GM12878 (cell line): Measurements from ENCODE around the gene MICB. TPM values are rescaled to one million over a fixed set of nuclear protein-coding genes. Genes with fewer than 3 reads are reported as not detected.

ENCODE experiments used
- BCLAF1 ChIP-seq: fragments of 450-650 bp; IDR thresholded peaks from 2 replicates; pipeline ENCODE4 v1.6.1; 2017; ENCODE audit warnings: antibody characterized with exemption, mild to moderate bottlenecking, moderate library complexity
- FOS ChIP-seq: IDR thresholded peaks from 3 replicates; pipeline ENCODE4 v1.6.1; 2011; ENCODE audit warnings: borderline replicate concordance; ENCODE audit not compliant: insufficient read length; ENCODE audit errors: extremely low read depth
- IKZF1 ChIP-seq: fragments of 450-650 bp; conservative IDR thresholded peaks from 2 replicates; pipeline ENCODE4 v1.6.1; 2017; ENCODE audit warnings: antibody characterized with exemption, mild to moderate bottlenecking
- MTA2 ChIP-seq: fragments of 450-650 bp; IDR thresholded peaks from 2 replicates; pipeline ENCODE4 v1.6.1; 2016; ENCODE audit warnings: low read depth, mild to moderate bottlenecking, moderate library complexity
- NBN ChIP-seq: fragments of 450-650 bp; IDR thresholded peaks from 2 replicates; pipeline ENCODE4 v1.6.1; 2016
- POLR2A ChIP-seq: IDR thresholded peaks from 2 replicates; pipeline ENCODE4 v1.6.1; 2011; ENCODE audit warnings: low read depth, mild to moderate bottlenecking, low read length
- ZBTB11 ChIP-seq: fragments of 450-650 bp; formaldehyde crosslinking; IDR thresholded peaks from 2 replicates; pipeline ENCODE4 v1.5.0; 2022; ENCODE audit warnings: mild to moderate bottlenecking, missing genetic modification characterization
- ZNF687 ChIP-seq: fragments of 450-650 bp; IDR thresholded peaks from 2 replicates; pipeline ENCODE4 v1.6.1; 2017; ENCODE audit warnings: mild to moderate bottlenecking, moderate library complexity
- polyA plus RNA-seq, 11 experiments: library from polyadenylated mRNA; depleted of rRNA in 4 of 11; unstranded in 6 of 11; stranded (reverse) in 5 of 11; fragments of >200 nt; fragmentation: Nextera tagmentation in 4 of 11; fragmentation: Illumina TruSeq in 1 of 11; extraction: Ambion mirVana in 4 of 11; extraction: Trizol in 1 of 11; gene quantifications; 1 replicate in 1 of 11; 2 replicates in 10 of 11; pipeline versions ENCODE4 v1.2.1 to v1.2.3, GENCODE V29; 2011 to 2016; ENCODE audit warnings: inconsistent platforms in 2 of 11, missing spikeins in 2 of 11, low read depth in 1 of 11
- total RNA-seq, 4 experiments: library from RNA; depleted of rRNA in 3 of 4; stranded (reverse); fragments of >200 nt in 3 of 4; fragmentation: Illumina TruSeq in 1 of 4; extraction: Trizol in 1 of 4; gene quantifications; 2 replicates each; pipeline versions ENCODE4 v1.2.1 to v1.2.3, GENCODE V29; 2013 to 2021
- TF ChIP-seq, protein P1 (sequence below): fragments of 450-650 bp; IDR thresholded peaks from 2 replicates; pipeline ENCODE4 v1.6.1; 2016; ENCODE audit warnings: mild to moderate bottlenecking, moderate library complexity, borderline replicate concordance
- TF ChIP-seq, protein P2 (sequence below): IDR thresholded peaks from 2 replicates; pipeline ENCODE4 v1.6.1; 2011; ENCODE audit warnings: low read depth, low read length, improper control_type of control experiment, borderline replicate concordance

MICB gene
- total and polyA plus RNA-seq, 10 of the 15 experiments (the other 5 are each of a cell fraction or from before 2014, with no cell fraction given) = 9.0 to 37.1 (median 17.8) TPM

- TF ChIP-seq ZNF687 = no peak
- no peak for TF ChIP-seq ZBTB11 (CRISPR knock-in tag)
- TF ChIP-seq FOS = no peak
- 0 out of 2 replicates have a peak, but pooled peaks have one; percentile 34 for TF ChIP-seq NBN
- no peak for TF ChIP-seq BCLAF1
- TF ChIP-seq MTA2 = no peak
- TF ChIP-seq POLR2A = 0 out of 2 replicates have a peak, but pooled peaks have one; percentile 23
- TF ChIP-seq, protein P1, sequence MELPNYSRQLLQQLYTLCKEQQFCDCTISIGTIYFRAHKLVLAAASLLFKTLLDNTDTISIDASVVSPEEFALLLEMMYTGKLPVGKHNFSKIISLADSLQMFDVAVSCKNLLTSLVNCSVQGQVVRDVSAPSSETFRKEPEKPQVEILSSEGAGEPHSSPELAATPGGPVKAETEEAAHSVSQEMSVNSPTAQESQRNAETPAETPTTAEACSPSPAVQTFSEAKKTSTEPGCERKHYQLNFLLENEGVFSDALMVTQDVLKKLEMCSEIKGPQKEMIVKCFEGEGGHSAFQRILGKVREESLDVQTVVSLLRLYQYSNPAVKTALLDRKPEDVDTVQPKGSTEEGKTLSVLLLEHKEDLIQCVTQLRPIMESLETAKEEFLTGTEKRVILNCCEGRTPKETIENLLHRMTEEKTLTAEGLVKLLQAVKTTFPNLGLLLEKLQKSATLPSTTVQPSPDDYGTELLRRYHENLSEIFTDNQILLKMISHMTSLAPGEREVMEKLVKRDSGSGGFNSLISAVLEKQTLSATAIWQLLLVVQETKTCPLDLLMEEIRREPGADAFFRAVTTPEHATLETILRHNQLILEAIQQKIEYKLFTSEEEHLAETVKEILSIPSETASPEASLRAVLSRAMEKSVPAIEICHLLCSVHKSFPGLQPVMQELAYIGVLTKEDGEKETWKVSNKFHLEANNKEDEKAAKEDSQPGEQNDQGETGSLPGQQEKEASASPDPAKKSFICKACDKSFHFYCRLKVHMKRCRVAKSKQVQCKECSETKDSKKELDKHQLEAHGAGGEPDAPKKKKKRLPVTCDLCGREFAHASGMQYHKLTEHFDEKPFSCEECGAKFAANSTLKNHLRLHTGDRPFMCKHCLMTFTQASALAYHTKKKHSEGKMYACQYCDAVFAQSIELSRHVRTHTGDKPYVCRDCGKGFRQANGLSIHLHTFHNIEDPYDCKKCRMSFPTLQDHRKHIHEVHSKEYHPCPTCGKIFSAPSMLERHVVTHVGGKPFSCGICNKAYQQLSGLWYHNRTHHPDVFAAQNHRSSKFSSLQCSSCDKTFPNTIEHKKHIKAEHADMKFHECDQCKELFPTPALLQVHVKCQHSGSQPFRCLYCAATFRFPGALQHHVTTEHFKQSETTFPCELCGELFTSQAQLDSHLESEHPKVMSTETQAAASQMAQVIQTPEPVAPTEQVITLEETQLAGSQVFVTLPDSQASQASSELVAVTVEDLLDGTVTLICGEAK = no peak; the same call in 1 of the 2 replicates
- peak; percentile 73 for TF ChIP-seq IKZF1
- TF ChIP-seq, protein P2, sequence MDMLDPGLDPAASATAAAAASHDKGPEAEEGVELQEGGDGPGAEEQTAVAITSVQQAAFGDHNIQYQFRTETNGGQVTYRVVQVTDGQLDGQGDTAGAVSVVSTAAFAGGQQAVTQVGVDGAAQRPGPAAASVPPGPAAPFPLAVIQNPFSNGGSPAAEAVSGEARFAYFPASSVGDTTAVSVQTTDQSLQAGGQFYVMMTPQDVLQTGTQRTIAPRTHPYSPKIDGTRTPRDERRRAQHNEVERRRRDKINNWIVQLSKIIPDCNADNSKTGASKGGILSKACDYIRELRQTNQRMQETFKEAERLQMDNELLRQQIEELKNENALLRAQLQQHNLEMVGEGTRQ = no peak
Observed at GRCh38 chr6:31493875-31494694, 3.9 kb upstream of the MICB start (continued).
